ENCODE measurements around the gene RUNX2. TPM values are rescaled to one million over a fixed set of nuclear protein-coding genes. Genes with fewer than 3 reads are reported as not detected.

RUNX2 gene
- total and polyA plus RNA-seq, 2 of the 8 experiments (the other 6 are each of a cell fraction or from before 2014, with no cell fraction given) = 0.26 to 1.2 TPM

DNA sequence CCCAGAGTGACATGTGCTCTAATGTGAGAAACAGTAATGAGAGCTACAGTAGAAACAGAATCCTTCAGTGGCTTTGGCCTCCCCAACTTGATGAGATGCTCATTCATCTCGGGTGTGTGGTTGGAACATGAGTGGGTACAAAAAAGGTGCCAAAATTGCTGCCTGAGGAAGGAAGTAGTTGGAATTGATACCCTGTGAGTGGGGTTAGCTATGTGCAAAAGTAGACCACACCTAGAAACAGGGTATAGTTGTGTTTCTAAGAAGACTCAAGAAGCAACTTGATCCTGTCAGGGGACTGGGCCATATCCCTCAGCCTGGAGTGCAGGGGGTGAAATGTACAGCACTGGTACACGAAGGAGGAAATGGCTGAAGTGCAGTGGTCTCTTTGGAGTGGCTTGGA, 256.0 kb downstream of the RUNX2 start:
- no peak overlapping the region for H2AFZ ChIP-seq (ENCODE audit: low read length)
- no peaks in the 10 kb centered on the region for H3K23me2 ChIP-seq (ENCODE audit: low read depth, low read length)
- no peak overlapping the region for H3K56ac ChIP-seq (replicated peaks; ENCODE audit: insufficient read length, low read depth, low read length)
- H3K18ac ChIP-seq (ENCODE audit: extremely low read depth, low read length) = no peak overlapping the region
- H3K9ac ChIP-seq (replicated peaks in 1 of 4; ENCODE audit: extremely low read depth in 1 of 4, low read depth in 3 of 4, low read length in 3 of 4) = no peak overlapping the region
- WGBS, 2 experiments (ENCODE audit: extremely low coverage in 1 of 2, insufficient coverage in 1 of 2, insufficient read length in 1 of 2, insufficient replicate concordance in 2 of 2, low coverage in 1 of 2, low lambda C conversion rate in 2 of 2, missing lambda C conversion rate in 1 of 2) = 77% methylated on average over 2 of the region's 2 CpGs; no CpG with 5 or more reads in 1 of the 2 experiments
- no peak overlapping the region for H4K91ac ChIP-seq (replicated peaks; ENCODE audit: insufficient read length, low read length)
- H3K4me1 ChIP-seq (replicated peaks in 1 of 4; ENCODE audit: control insufficient read depth in 3 of 4, insufficient read depth in 4 of 4, low read length in 3 of 4) = no peaks in the 10 kb centered on the region
- FAIRE-seq (no peak), DNase-seq (ENCODE audit: low read depth in 1 of 2, low spot score in 2 of 2) (no peak)
- H3K27ac ChIP-seq (ENCODE audit: low read depth, low read length) = no peak overlapping the region
- peaks cover 0 to 2% of the 10 kb centered on the region in 2 experiments; a peak in 1 of 4 replicates for H3K9me3 ChIP-seq (ENCODE audit: insufficient read depth in 2 of 2, low read depth in 1 of 2, low read length in 1 of 2)
- no peaks in the 10 kb centered on the region for H3K36me3 ChIP-seq (ENCODE audit: control insufficient read depth in 2 of 4, insufficient read depth in 4 of 4, low read length in 3 of 4)
- H2AK5ac ChIP-seq (ENCODE audit: low read depth, low read length) = no peak overlapping the region
- no peak overlapping the region for H2BK20ac ChIP-seq (ENCODE audit: low read length)
- no peak overlapping the region for H2BK15ac ChIP-seq (ENCODE audit: low read length)
- peaks cover 0 to 1% (median 0%) of the 10 kb centered on the region in 4 experiments; a peak in 2 of 7 replicates for H3K27me3 ChIP-seq (replicated peaks in 1 of 4; ENCODE audit: control insufficient read depth in 3 of 4, extremely low read depth in 1 of 4, insufficient read depth in 3 of 4, low read length in 3 of 4)
- H4K20me1 ChIP-seq (replicated peaks in 1 of 2; ENCODE audit: control insufficient read depth in 1 of 2, insufficient read depth in 2 of 2, low read length in 2 of 2) = no peaks in the 10 kb centered on the region
- H2BK5ac ChIP-seq (ENCODE audit: low read depth, low read length) = no peak overlapping the region
- POLR2A ChIA-PET (ENCODE audit: partially characterized antibody) = no interaction called here
- CTCF ChIA-PET (ENCODE audit: partially characterized antibody) = no interaction called here
- H3K4me2 ChIP-seq (ENCODE audit: insufficient read depth in 1 of 2, low read depth in 2 of 2, low read length in 2 of 2) = no peak overlapping the region
- no peaks in the 10 kb centered on the region for H3K79me2 ChIP-seq (ENCODE audit: control insufficient read depth in 1 of 2, insufficient read depth in 2 of 2, low read length in 2 of 2)
- H3K4ac ChIP-seq (replicated peaks; ENCODE audit: insufficient read length, low read depth, low read length) = no peak overlapping the region
- H3K79me1 ChIP-seq (ENCODE audit: low read depth, low read length) = no peaks in the 10 kb centered on the region
- H4K5ac ChIP-seq (ENCODE audit: insufficient read length, low read depth, low read length) = no peak overlapping the region
- no peak overlapping the region for H2BK12ac ChIP-seq (ENCODE audit: low read depth, low read length)
- no peak overlapping the region for H3K14ac ChIP-seq (ENCODE audit: insufficient read length)
- H3K23ac ChIP-seq (ENCODE audit: insufficient read length) = no peak overlapping the region
- no peak overlapping the region for H2BK120ac ChIP-seq (replicated peaks; ENCODE audit: low read depth, low read length)
- H3K4me3 ChIP-seq (ENCODE audit: extremely low read depth in 1 of 4, insufficient read depth in 2 of 4, low read depth in 3 of 4, low read length in 4 of 4) = no peak overlapping the region
- no peak overlapping the region for H4K8ac ChIP-seq (ENCODE audit: extremely low read depth, insufficient read depth, low read length)
- TF ChIP-seq JUND (IDR thresholded peaks at IDR 0.05; ENCODE audit: low read length) (no peak), POU5F1 (IDR thresholded peaks at IDR 0.05; ENCODE audit: low read depth, low read length) (no peak), NRF1 (IDR thresholded peaks at IDR 0.05; ENCODE audit: low read depth, low read length) (no peak), SP1 (IDR thresholded peaks at IDR 0.05; ENCODE audit: low read depth, low read length) (no peak), ASH2L (IDR thresholded peaks at IDR 0.05; ENCODE audit: low read length) (no peak), SAP30 (IDR thresholded peaks at IDR 0.05; ENCODE audit: insufficient read depth, insufficient replicate concordance, low read length) (no peak), MAFK (IDR thresholded peaks at IDR 0.05; ENCODE audit: low read depth, low read length) (no peak), ZNF274 (IDR thresholded peaks at IDR 0.05; ENCODE audit: borderline replicate concordance, extremely low read depth, low read length) (no peak), EGR1 (IDR thresholded peaks at IDR 0.05; ENCODE audit: borderline replicate concordance, low read depth, low read length) (no peak), TEAD4 (IDR thresholded peaks at IDR 0.05; ENCODE audit: low read depth, low read length) (no peak), RXRA (IDR thresholded peaks at IDR 0.05; ENCODE audit: insufficient read depth, low read depth, low read length) (no peak)
- TF ChIP-seq, protein P1, sequence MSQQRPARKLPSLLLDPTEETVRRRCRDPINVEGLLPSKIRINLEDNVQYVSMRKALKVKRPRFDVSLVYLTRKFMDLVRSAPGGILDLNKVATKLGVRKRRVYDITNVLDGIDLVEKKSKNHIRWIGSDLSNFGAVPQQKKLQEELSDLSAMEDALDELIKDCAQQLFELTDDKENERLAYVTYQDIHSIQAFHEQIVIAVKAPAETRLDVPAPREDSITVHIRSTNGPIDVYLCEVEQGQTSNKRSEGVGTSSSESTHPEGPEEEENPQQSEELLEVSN (IDR thresholded peaks at IDR 0.05) = no peak
- TF ChIP-seq, protein P2, sequence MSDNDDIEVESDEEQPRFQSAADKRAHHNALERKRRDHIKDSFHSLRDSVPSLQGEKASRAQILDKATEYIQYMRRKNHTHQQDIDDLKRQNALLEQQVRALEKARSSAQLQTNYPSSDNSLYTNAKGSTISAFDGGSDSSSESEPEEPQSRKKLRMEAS (IDR thresholded peaks at IDR 0.05) = no peak
- TF ChIP-seq, protein P3, sequence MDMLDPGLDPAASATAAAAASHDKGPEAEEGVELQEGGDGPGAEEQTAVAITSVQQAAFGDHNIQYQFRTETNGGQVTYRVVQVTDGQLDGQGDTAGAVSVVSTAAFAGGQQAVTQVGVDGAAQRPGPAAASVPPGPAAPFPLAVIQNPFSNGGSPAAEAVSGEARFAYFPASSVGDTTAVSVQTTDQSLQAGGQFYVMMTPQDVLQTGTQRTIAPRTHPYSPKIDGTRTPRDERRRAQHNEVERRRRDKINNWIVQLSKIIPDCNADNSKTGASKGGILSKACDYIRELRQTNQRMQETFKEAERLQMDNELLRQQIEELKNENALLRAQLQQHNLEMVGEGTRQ (IDR thresholded peaks at IDR 0.05; ENCODE audit: low read length) = no peak

Measured in H1 (cell line).